IMR-90 (cell line): ENCODE measurements around the gene ZNF692. TPM values are rescaled to one million over a fixed set of nuclear protein-coding genes. Genes with fewer than 3 reads are reported as not detected.

Source experiments
- ATAC-seq: fragments of 200-7000 bp; cut with Tn5 transposase; 2 replicates; pipeline ENCODE4 v1.9.1; 2020; ENCODE audit warnings: low read depth, mild to moderate bottlenecking, moderate library complexity
- BruUV-seq: library from RNA; stranded (reverse); fragments of 400-500 nt; replicated peaks from 2 replicates; lab custom pipeline; 2021; lab: Mats Ljungman, UMichigan
- CTCF ChIA-PET: fragments of 300-600 bp; formaldehyde crosslinking; extraction: SDS; loops from one replicate; lab custom pipeline; 2021; ENCODE audit warnings: antibody characterized with exemption; lab: Yijun Ruan, JAX
- POLR2A ChIA-PET: fragments of 300-600 bp; sonication (Branson Sonifier 250); formaldehyde crosslinking; loops from one replicate; lab custom pipeline; 2022; ENCODE audit warnings: antibody characterized with exemption; ENCODE audit not compliant: unreplicated experiment; lab: Charles Lee
- DNase-seq: peaks from one replicate; pipeline ENCODE4 v3.0.0; 2013
- H2AFZ ChIP-seq: replicated peaks from 2 replicates; pipeline ENCODE3; 2013; ENCODE audit warnings: low read length, mild to moderate bottlenecking; ENCODE audit not compliant: poor library complexity
- H2AK5ac ChIP-seq: 2 replicates; pipeline ENCODE4 v1.6.1; 2013; ENCODE audit warnings: low read depth, low read length, inconsistent platforms
- H2AK9ac ChIP-seq: replicated peaks from 2 replicates; pipeline ENCODE3; 2013; ENCODE audit warnings: mild to moderate bottlenecking, low read depth, low read length, moderate library complexity; ENCODE audit not compliant: poor library complexity
- H2BK120ac ChIP-seq: 2 replicates; pipeline ENCODE4 v1.6.1; 2013; ENCODE audit warnings: low read depth, low read length, inconsistent platforms
- H2BK15ac ChIP-seq: 3 replicates; pipeline ENCODE4 v1.6.1; 2013; ENCODE audit warnings: low read depth, low read length, inconsistent platforms
- H2BK20ac ChIP-seq: 2 replicates; pipeline ENCODE4 v1.6.1; 2013; ENCODE audit warnings: low read depth, mild to moderate bottlenecking, inconsistent platforms, low read length, moderate library complexity
- H2BK5ac ChIP-seq: 2 replicates; pipeline ENCODE4 v1.6.1; 2013; ENCODE audit warnings: mild to moderate bottlenecking, low read depth, low read length, inconsistent platforms; ENCODE audit not compliant: poor library complexity, severe bottlenecking
- H3K14ac ChIP-seq: replicated peaks from 2 replicates; pipeline ENCODE4 v1.6.1; 2013; ENCODE audit warnings: low read depth, low read length, inconsistent platforms
- H3K18ac ChIP-seq: 2 replicates; pipeline ENCODE4 v1.6.1; 2013; ENCODE audit warnings: low read depth, low read length, control low read depth
- H3K23ac ChIP-seq: 2 replicates; pipeline ENCODE4 v1.6.1; 2013; ENCODE audit warnings: low read depth, low read length, inconsistent platforms
- H3K27ac ChIP-seq: 2 replicates; pipeline ENCODE4 v1.5.1; 2013; ENCODE audit warnings: mild to moderate bottlenecking, control low read depth, low read length; ENCODE audit not compliant: insufficient read depth
- H3K27me3 ChIP-seq: 2 replicates; pipeline ENCODE4 v1.6.1; 2013; ENCODE audit warnings: low read length; ENCODE audit not compliant: control insufficient read depth, insufficient read depth
- H3K36me3 ChIP-seq: 2 replicates; pipeline ENCODE4 v1.6.1; 2013; ENCODE audit warnings: low read length, mixed read lengths; ENCODE audit not compliant: control insufficient read depth, insufficient read depth
- H3K4ac ChIP-seq: 2 replicates; pipeline ENCODE4 v1.6.1; 2013; ENCODE audit warnings: low read depth, low read length, inconsistent platforms
- H3K4me1 ChIP-seq: 2 replicates; pipeline ENCODE4 v1.6.1; 2013; ENCODE audit warnings: low read length, mixed read lengths; ENCODE audit not compliant: control insufficient read depth, insufficient read depth
- H3K4me2 ChIP-seq: 2 replicates; pipeline ENCODE4 v1.6.1; 2013; ENCODE audit warnings: low read depth, mild to moderate bottlenecking, control low read depth, low read length, moderate library complexity
- H3K4me3 ChIP-seq: 2 replicates; pipeline ENCODE4 v1.5.1; 2013; ENCODE audit warnings: low read depth, mild to moderate bottlenecking, control low read depth, low read length, moderate library complexity; ENCODE audit not compliant: insufficient read depth
- H3K56ac ChIP-seq: 2 replicates; pipeline ENCODE4 v1.6.1; 2013; ENCODE audit warnings: low read length, inconsistent platforms; ENCODE audit not compliant: insufficient read depth; ENCODE audit errors: extremely low read depth
- H3K79me1 ChIP-seq, 2 experiments: 2 replicates each; pipeline ENCODE4 v1.6.1; 2013; ENCODE audit warnings: low read length in 2 of 2, inconsistent platforms in 1 of 2, low read depth in 1 of 2
- H3K9ac ChIP-seq: 2 replicates; pipeline ENCODE4 v1.6.1; 2013; ENCODE audit warnings: low read depth, low read length, control low read depth
- H3K9me1 ChIP-seq: 2 replicates; pipeline ENCODE4 v1.6.1; 2013; ENCODE audit warnings: low read length, inconsistent platforms; ENCODE audit not compliant: insufficient read depth
- H3K9me3 ChIP-seq: 2 replicates; pipeline ENCODE4 v1.6.1; 2013; ENCODE audit warnings: low read length; ENCODE audit not compliant: control insufficient read depth, insufficient read depth
- H4K20me1 ChIP-seq: 2 replicates; pipeline ENCODE4 v1.6.1; 2013; ENCODE audit warnings: low read length, inconsistent platforms; ENCODE audit not compliant: insufficient read depth
- H4K5ac ChIP-seq: 2 replicates; pipeline ENCODE4 v1.6.1; 2013; ENCODE audit warnings: mild to moderate bottlenecking, low read depth, low read length, control low read depth
- H4K8ac ChIP-seq, 2 experiments: 2 replicates each; pipeline ENCODE4 v1.6.1; 2013; ENCODE audit warnings: low read depth in 2 of 2, low read length in 2 of 2, control low read depth in 1 of 2, inconsistent platforms in 1 of 2
- H4K91ac ChIP-seq: 2 replicates; pipeline ENCODE4 v1.6.1; 2013; ENCODE audit warnings: low read depth, low read length, inconsistent platforms; ENCODE audit not compliant: insufficient read depth
- FOS ChIP-seq: fragments of 150-350 bp; IDR thresholded peaks from 2 replicates; pipeline ENCODE4 v1.6.1; 2016; ENCODE audit warnings: low read depth, low read length
- MXI1 ChIP-seq: IDR thresholded peaks from 2 replicates; pipeline ENCODE4 v1.6.1; 2012; ENCODE audit warnings: low read depth, mild to moderate bottlenecking, low read length, moderate library complexity, borderline replicate concordance
- RAD21 ChIP-seq: IDR thresholded peaks from 2 replicates; pipeline ENCODE4 v1.6.1; 2012; ENCODE audit warnings: low read length, improper control_type of control experiment
- RCOR1 ChIP-seq: IDR thresholded peaks from 2 replicates; pipeline ENCODE4 v1.6.1; 2012; ENCODE audit warnings: mild to moderate bottlenecking, low read length, improper control_type of control experiment; ENCODE audit not compliant: insufficient replicate concordance
- RFX5 ChIP-seq: IDR thresholded peaks from 2 replicates; pipeline ENCODE4 v1.8.0; 2012; ENCODE audit warnings: low read depth, mild to moderate bottlenecking, low read length, moderate library complexity
- WGBS, 2 experiments: methylation state at CpG; one replicate each; pipeline versions ENCODE4 v1.1.5 to v1.1.7; 2013; ENCODE audit warnings: missing lambda C conversion rate in 2 of 2; ENCODE audit not compliant: insufficient read length in 1 of 2; ENCODE audit errors: extremely low coverage in 2 of 2; 5-methylcytosine and 5-hydroxymethylcytosine counted together
- dilution Hi-C: fragments of 300-500 bp; cut with HindIII; formaldehyde crosslinking; loops from one replicate; pipeline ENCODE4 v1.14.3; 2018; ENCODE audit warnings: low sequenced_read_pairs; ENCODE audit not compliant: unreplicated experiment
- in situ Hi-C: fragments of 300-500 bp; cut with MboI; formaldehyde crosslinking; loops from 3 replicates; pipeline ENCODE4 v1.14.3; 2019; ENCODE audit warnings: low sequenced_read_pairs, inconsistent platforms, mixed read lengths
- intact Hi-C: fragments of 100-400 bp; cut with micrococcal nuclease; formaldehyde crosslinking; loops from 2 replicates; pipeline ENCODE4 v1.10.0; 2022
- polyA plus RNA-seq, 3 experiments: library from polyadenylated mRNA; depleted of rRNA; stranded (reverse); fragments of >200 nt; gene quantifications; 2 replicates each; pipeline ENCODE4 v1.2.3, GENCODE V29; 2012; ENCODE audit warnings: low replicate concordance in 1 of 3
- total RNA-seq: library from RNA; depleted of rRNA; stranded (reverse); fragments of >200 nt; gene quantifications from 2 replicates; pipeline ENCODE4 v1.2.3, GENCODE V29; 2012

The ZNF692 gene
- total and polyA plus RNA-seq, 2 of the 4 experiments (the other 2 are of a cell fraction): 7.3 to 50.4 TPM

DNA sequence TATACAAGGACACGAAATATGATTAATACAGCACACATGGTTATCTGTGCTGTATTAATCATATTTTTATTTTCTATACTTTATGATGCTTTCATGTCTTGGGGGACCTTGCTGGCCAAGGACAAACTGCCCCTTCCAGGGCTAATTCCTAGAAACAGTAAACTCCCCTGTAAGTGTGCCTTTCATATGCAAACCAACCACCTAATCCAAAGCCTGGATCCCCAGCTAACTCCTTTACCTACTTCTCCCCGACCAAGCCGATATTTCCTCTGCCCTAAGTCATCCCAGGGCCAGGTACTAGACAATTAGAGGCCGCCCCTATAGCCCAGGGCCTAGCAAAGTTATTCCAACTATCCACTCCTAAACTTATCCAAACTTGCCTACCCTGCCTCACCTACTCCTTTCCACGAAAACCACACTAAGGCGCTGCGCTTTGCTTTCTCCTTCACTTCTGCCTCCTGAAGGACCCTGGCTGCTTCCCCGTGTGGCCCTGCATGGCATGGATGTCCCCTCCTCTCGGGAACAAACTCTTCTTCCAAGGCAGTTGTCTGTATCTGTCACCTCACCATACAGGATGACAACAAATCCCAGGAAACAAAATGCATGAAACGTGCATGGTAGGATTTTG, 43.4 kb downstream of the ZNF692 start:
- intact Hi-C loops: no loop called here
- Histone ChIP-seq H3K27me3 (no peaks in the 10 kb centered on the region), H3K9me3 (no peaks in the 10 kb centered on the region)

More for the DNA sequence above, 43.4 kb downstream of the ZNF692 start:
- ChIA-PET POLR2A (no interaction called here), CTCF (interaction anchor here (0.5 kb wide), 1 partner anchor 57 kb away, joined by 3 read pairs; no protein-coding TSS in a partner anchor)
- dilution Hi-C loops (no loop called here), in situ Hi-C loops (no loop called here)
- no TSS peak for BruUV-seq
- Histone ChIP-seq H2AK5ac (no peak overlapping the region), H2BK5ac (no peak overlapping the region), H3K18ac (no peak overlapping the region), H2BK15ac (no peak overlapping the region), H3K36me3 (peaks cover 62% of the 10 kb centered on the region), H2AK9ac (no peak overlapping the region), H3K27ac (no peak overlapping the region), H3K4me2 (no peak overlapping the region), H4K8ac (no peak overlapping the region), H3K9me1 (peaks cover 23% of the 10 kb centered on the region), H3K4ac (no peak overlapping the region), H3K4me1 (peaks cover 3% of the 10 kb centered on the region), H3K14ac (no peak overlapping the region), H4K20me1 (peaks cover 17% of the 10 kb centered on the region), H4K91ac (no peak overlapping the region), H2BK120ac (no peak overlapping the region), H3K9ac (no peak overlapping the region), H3K4me3 (no peak overlapping the region), H3K23ac (no peak overlapping the region), H2AFZ (no peak overlapping the region), H2BK20ac (no peak overlapping the region), H3K79me1 (peaks cover 33 to 52% of the 10 kb centered on the region in 2 experiments), H4K5ac (no peak overlapping the region), H3K56ac (no peak overlapping the region)
- no CpG with 5 or more reads among the region's 10 CpGs for WGBS, 2 experiments
- ATAC-seq (no peak), DNase-seq (no peak)
- TF ChIP-seq MXI1: no peak
- TF ChIP-seq RCOR1: no peak
- TF ChIP-seq RFX5: no peak
- TF ChIP-seq RAD21: no peak
- no peak for TF ChIP-seq FOS
